Measurements from ENCODE around the gene NADSYN1.
A peak's percentile ranks its signal among the peaks of the same experiment; 100 is the strongest.

NADSYN1 gene

DNA sequence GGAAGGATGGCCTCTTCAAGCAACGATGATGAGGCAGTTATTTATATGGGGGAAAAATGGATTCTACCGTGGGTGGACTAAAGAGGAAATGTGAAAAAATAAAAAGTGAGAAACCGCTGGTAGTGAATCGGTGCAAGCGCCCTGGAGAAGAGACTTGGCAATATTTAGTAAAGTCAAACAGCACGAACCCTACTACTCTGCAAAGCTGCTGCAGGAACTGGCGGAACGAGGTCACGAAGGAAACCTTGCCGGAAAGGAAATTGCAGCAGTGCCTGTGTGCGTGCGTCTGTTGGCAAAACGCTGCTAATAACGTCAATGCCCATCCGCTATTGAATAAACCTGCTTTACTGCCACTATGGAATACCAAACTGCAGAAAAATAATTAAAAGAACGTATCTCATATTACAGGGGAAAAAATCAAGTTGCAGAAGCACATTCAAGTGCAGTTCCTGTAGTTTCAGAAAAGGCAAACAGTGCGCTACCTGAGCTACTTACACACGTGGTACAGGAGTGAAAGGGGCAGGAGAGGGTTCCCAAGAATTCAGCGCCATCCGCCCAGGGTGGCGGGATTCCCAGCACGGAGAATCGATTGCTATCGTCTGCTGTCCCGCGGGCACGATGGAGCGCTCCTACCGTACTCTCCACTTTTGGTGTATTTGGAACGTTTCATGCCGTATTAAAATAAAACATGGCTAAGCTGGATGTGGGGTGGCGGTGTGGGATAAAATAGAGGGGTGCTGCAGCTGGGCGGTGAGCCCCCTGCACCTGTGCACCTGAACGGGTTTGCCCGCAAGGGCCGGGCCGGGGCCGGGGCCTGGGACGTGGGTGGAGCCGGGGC is 585 bp upstream of the NADSYN1 start:
- DNase-seq, result peak; percentile 39

GRCh38 chr11:71453918-71454304 is 908 bp downstream of the NADSYN1 start:
- DNase-seq, result no peak

DNA sequence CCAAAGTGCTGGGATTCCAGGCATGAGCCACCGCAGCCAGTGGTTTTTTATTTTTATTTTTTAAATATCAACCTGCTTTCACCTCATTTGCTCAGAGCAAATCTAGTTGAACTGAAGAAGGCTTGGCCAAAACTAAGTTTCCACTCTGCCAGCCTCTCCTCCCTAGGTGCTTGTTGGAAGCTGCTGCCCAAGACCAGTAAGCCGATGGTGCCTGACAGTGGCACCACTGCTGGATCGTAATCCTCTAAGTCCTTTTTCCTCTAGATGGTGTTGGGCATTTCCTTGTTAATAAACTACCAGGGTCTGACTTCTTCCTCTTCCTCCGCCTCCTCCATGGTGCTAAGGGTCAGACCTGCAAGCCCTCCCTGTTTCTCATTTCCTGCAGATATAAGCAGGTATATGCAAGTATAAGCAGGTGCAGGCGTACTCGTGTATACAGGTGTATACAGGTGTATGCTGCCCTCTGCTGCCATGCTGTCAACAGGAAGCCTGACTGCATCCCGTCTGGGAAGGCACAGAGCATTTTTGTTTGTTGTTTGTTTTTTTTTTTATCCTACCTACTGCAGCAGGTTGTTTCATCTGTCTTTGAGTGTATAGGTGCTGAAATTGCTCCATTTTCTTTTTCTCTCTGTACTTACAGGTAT is 1.6 kb downstream of the NADSYN1 start:
- DNase-seq, result no peak

- DNase-seq, result no peak
These were observed 3.3 kb downstream of the NADSYN1 start for GRCh38 chr11:71456294-71456693.

DNA sequence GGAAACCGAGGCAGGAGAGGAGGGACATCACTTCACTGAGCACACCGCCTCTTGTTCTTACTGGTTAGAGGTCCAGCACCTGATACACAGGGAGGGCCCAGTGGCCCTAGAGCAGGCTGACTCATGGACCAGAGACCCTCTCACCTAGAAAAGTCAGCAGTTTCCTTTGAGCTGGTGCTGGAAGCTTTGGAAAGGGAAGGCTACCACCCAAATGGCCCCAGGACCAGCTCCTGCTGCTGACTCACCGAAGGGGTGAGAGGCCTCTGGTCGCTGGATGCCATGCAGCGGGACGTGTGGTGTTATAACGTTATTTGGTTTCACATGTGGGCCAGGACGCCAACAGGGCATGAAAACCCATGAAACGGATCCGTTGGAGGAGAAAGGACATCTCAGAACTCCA is 3.8 kb downstream of the NADSYN1 start:
- no peak for DNase-seq

DNA sequence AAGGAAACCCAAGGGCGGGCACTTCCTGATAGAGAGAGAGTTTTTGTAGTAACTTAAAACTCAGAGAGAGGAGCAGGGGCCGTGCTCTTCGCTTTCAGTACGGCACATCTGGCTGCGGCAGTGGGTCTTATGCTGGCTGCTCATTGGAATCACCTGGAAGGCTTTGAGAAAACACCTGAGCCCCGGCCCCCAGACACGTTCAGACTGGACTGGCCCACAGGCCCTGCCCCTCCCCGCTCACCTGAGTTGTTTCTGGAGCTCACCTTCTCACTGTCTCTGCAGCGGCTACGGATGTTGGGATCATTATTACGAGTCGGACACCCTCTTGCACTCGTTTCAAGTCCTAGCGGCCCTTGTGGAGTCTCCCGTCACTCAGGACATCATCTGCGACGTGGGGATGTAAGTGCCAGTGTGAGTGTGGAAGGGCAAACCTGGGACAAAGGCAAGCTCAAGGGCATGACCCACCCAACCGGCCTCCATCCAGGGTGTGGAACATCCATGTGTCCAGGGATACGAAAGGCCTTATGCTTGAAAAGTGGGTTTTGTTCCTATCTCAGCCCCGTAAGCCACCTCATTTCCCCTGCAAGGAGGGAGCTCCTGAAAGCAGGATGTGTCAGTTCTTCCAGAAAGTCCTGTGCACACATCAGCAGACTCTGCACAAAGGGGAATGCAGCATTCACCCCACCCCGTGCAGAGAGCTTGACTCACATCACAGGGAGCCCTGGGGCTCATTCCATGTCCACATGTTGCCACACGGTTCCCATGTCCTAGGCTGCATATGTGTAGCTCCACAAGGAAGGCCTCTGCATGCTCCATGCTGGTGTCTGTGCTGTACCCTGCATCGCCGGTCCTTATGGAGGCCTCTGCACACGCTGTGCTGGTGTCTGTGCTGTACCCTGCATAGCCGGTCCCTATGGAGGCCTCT is 5.4 kb downstream of the NADSYN1 start:
- no peak for DNase-seq

- DNase-seq, result no peak
These were observed 6.2 kb downstream of the NADSYN1 start for GRCh38 chr11:71459076-71459766.

DNA sequence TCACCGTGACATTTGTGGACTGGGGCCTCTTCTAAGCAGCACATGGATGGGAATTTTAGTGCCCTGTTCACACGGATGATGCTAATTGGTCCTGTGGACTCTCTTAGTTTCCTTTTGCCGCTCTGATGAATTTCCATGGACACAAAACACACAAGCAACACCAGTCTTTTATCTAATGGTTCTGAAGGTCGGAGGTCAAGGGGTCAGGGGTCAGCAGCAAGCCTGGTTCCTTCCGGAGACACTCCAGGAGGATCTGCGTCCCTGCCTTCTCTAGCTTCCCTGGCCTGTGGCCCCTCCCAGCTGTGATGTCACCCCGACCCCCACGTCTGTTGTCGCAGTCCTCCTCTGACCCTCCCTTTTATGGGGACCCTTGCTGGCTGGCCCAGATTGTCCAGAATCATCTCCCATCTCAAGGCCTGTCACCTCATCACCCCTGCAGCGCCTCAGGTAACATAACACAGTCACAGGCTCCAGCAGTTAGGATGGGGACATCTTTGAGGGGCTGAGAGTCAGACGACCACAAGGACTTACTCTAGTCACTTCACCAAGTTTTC is 6.8 kb downstream of the NADSYN1 start:
- no peak for DNase-seq

DNA sequence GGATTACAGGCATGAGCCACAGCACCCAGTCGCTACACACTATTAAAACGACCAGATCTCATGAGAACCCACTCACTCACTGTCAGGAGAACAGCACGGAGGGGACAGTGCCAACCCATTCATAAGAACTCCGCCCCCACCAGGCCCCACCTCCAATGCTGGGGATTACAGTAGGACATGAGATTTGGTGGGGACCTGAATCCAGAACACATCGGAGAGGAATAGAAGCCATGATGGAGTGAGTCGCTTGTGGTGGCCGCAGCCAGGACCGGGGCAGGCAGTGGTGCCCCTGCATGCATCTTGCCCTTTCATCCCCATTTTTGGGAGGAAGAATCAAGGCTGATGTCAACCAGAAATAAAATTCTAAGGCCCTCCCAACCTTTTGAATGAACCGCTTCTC is 8.7 kb downstream of the NADSYN1 start:
- no peak for DNase-seq

GRCh38 chr11:71462726-71463125 is 9.7 kb downstream of the NADSYN1 start:
- DNase-seq, result no peak

DNA sequence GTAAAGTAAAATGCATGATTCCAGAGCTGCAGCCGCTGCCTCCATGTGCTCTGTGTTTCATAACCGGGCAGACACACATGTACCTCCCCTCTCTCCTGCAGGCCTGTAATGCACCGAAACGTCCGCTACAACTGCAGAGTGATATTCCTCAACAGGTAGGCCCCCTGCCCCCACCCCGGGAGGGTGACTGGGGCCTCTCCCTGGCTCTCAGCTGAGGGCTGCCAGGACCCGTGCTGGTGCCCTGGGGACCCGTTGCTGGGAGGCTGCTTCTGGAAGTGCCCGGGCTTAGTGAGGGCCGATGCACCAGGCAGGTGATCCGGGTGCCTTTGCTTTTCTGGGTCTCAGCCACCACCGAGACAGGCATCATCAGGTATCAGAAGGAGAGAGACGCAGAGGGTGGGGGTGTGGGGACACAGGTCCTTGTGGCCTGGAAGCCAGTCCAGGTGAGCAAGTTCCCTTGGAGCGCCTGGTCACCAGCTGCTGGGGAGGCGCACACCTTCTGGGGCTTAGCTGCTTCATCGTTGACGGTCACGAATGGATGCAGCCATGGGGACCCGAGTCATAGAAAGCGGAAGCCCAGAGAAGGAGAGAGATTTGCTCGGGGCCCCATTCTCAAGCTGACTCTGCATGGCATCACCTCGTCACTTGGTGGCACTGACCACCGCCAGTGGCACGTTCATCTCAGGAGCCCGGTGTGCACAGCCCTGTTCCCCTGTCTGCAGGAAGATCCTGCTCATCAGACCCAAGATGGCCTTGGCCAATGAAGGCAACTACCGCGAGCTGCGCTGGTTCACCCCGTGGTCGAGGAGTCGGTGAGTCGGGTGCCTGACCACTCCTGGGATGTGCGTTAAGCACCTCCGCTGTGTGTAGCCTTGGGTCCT is 10.6 kb downstream of the NADSYN1 start:
- no peak for DNase-seq

DNA sequence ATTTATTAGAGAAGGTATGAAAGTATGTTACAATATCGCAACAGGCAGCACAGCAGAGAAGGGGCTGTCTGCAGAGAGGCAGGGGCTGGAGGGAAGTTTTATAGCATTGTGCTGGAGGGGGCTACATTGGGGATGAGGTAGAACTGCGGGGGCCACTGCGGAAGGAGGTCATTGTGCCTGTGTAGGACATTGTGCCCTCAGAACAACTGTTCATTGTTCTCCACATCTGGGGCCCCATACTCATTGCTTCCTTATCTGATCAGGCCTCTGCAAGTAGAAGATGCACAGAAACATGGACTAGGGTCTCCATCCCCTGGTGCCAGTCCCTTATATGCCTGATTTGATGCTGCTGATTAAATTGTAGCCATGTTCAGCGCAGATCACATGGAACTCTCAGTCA is 12.1 kb downstream of the NADSYN1 start:
- DNase-seq, result no peak

DNA sequence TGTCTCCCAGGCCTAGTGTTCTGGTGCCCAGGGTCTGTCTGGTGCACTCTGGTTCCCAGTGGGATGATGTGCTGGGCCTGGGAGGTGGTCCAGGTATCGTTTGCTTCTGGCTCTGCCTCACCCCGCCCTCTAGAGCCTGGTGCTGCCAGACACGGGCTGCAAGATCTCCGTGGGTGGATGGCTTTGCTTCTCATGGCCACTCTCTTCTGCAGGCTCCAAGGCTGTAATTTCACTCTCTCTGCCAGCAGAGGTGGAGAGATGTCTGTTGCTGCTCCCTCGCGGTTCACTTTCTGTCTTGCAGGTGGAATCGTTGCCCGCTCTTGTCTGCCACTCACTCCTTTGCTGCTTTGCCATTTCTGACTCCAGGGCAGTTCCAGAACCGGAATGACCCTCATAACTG is 13.4 kb downstream of the NADSYN1 start:
- no peak for DNase-seq

DNA sequence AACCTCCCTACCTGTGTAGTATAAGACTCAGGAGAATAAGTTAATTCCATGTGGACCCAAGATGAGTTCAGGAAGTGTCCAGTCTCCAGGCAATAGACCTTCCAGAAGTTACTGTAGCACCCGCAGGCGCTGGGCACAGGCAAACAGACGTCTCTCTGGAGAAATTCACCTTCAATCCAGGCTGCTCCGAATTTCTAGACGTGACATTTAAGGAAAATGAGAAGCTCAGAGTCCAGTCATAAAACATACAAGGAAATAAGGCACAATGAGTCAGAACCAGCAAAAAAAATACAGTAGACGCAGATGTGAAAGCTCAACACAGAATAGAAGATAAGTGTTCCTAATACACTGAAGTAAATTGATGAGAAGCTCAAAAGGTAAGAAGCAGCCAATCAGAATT is 14.2 kb downstream of the NADSYN1 start:
- no peak for DNase-seq

GRCh38 chr11:71470946-71471345 is 17.9 kb downstream of the NADSYN1 start:
- DNase-seq, result no peak

DNA sequence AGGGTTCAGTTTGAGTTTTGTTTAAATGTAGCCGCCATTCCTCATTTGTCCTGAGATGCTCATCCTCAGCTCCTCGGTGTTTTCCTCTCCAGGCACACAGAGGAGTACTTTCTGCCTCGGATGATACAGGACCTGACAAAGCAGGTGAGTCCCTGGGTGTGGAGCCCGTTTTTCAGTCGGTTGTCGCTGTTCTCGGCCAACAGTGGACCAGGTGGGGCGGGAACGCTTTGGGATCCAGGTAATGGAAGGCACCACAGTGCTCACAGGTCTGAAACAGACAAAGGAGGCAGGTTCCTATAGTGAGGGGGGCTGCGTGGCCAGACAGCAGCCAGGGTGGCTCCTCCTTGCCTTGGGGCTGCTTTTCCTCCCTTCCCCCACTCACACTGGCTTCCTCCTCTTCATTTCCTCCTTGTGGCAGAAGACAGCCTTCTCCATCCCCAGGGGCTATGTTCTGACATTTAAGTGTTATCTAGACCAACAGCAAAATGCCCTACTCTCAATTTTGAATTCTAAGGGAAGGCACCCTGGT is 19.4 kb downstream of the NADSYN1 start:
- no peak for DNase-seq

- DNase-seq, result no peak
These were observed 20.2 kb downstream of the NADSYN1 start for GRCh38 chr11:71472941-71473792.

DNA sequence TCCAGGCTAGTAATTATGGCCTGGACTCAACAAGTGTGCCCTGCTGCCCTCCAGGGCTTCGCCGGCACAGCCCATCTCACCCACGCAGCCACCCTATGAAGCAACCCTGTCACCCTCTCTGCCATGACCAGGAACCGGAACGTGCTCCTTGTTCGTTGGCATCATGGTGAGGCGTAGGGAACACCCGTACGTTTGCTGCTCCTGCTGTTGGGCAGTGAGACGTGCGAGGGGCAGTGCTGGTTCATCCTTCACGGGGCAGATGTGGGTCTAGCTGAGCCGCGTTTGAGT is 20.7 kb downstream of the NADSYN1 start:
- no peak for DNase-seq

DNA sequence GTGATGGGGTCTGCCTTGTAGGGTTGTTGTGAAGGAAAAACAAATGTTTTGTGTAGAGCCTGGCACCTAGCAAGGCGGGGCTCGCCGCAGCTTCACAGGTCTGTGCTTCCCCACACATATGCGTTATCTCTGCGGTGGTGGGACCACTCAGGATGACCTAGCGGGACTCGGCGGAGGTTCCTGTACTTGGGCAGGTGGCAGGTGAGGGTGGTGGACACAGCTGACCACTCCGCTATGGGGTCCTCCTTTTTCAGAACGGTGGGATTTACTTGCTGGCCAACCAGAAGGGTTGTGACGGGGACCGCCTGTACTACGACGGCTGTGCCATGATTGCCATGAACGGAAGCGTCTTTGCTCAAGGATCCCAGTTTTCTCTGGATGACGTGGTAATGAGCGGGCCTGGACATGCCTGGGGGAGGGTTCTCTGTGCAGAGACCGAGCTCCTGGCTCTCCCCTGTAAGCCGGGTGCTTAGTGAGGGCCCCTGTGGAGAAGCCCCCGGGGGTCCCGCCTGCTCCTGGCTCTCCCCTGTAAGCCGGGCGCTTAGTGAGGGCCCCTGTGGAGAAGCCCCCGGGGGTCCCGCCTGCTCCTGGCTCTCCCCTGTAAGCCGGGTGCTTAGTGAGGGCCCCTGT is 21.3 kb downstream of the NADSYN1 start:
- DNase-seq, result no peak

Data from activated CD4-positive, CD25-positive, alpha-beta regulatory T cell treated with anti-CD3 and anti-CD28 coated beads, Interleukin-2, amount 50 U/mL, for 72 hours (primary cell).